Body of pancreas (tissue), 4 donors: ENCODE data around the gene GRK3.

Experiments used
- CTCF ChIP-seq, 7 experiments: fragments of 450-650 bp in 4 of 7; fragments of 200-600 bp in 3 of 7; sonication (generic) in 3 of 7; IDR thresholded peaks; one replicate each; pipeline ENCODE4 v1.5.1; 2016 to 2019; ENCODE audit warnings: antibody characterized with exemption in 7 of 7
- POLR2A ChIP-seq, 3 donors: fragments of 450-650 bp; IDR thresholded peaks; one replicate each; pipeline ENCODE4 v1.6.1; 2016; ENCODE audit warnings: antibody characterized with exemption in 3 of 3, mild to moderate bottlenecking in 2 of 3

GRCh38 chr22:25573841-25574240, 9.4 kb downstream of the GRK3 start:
- no peak for TF ChIP-seq CTCF (IDR thresholded peaks at IDR 0.05)
- TF ChIP-seq POLR2A (IDR thresholded peaks at IDR 0.05) = no peak
